Glutamatergic neuron (in vitro differentiated cells): ENCODE results near the gene CEBPA. TPM values are rescaled to one million over a fixed set of nuclear protein-coding genes. Genes with fewer than 3 reads are reported as not detected.
"Not testable (repeated sequence)": the region's sequence is repeated elsewhere in the genome, so short reads cannot be mapped to it uniquely, and the experiment has no call there.

Experiments used
- DNase-seq: peaks from one replicate; pipeline ENCODE4 v3.0.0; 2022
- H3K27ac Mint-ChIP-seq: one replicate; pipeline ENCODE4 v1.8.0; 2020; ENCODE audit warnings: mild to moderate bottlenecking, mixed read lengths, inconsistent platforms; ENCODE audit not compliant: unreplicated experiment
- H3K27me3 Mint-ChIP-seq: one replicate; pipeline ENCODE4 v1.8.0; 2020; ENCODE audit warnings: mild to moderate bottlenecking, moderate library complexity, mixed read lengths, inconsistent platforms; ENCODE audit not compliant: unreplicated experiment
- H3K36me3 Mint-ChIP-seq: one replicate; pipeline ENCODE4 v1.8.0; 2020; ENCODE audit warnings: mild to moderate bottlenecking, mixed read lengths, inconsistent platforms; ENCODE audit not compliant: unreplicated experiment
- H3K4me1 Mint-ChIP-seq: one replicate; pipeline ENCODE4 v1.8.0; 2020; ENCODE audit warnings: mild to moderate bottlenecking, low read depth, mixed read lengths, inconsistent platforms; ENCODE audit not compliant: unreplicated experiment
- H3K4me3 Mint-ChIP-seq: one replicate; pipeline ENCODE4 v1.8.0; 2020; ENCODE audit warnings: mild to moderate bottlenecking, mixed read lengths, inconsistent platforms; ENCODE audit not compliant: unreplicated experiment
- H3K9me3 Mint-ChIP-seq: one replicate; pipeline ENCODE4 v1.8.0; 2020; ENCODE audit warnings: mild to moderate bottlenecking, moderate library complexity, mixed read lengths, inconsistent platforms; ENCODE audit not compliant: unreplicated experiment
- CTCF ChIP-seq: fragments of 200-600 bp; sonication (generic); IDR thresholded peaks from one replicate; pipeline ENCODE4 v1.5.0; 2021; ENCODE audit not compliant: partially characterized antibody, unreplicated experiment
- total RNA-seq: library from RNA; stranded (reverse); fragmentation: NEBNext Ultra II Directional; extraction: Animal tissue kit (Norgen Biotek cat#: 25700); gene quantifications from one replicate; pipeline ENCODE4 v1.2.1, GENCODE V29; 2021; ENCODE audit not compliant: unreplicated experiment

CEBPA gene
- total RNA-seq, 1 donor from 2014 or later: 0.66 TPM

- H3K4me3 Mint-ChIP-seq: no peak overlapping the region
- DNase-seq: no peak
- no peaks in the 10 kb centered on the region for H3K4me1 Mint-ChIP-seq
- TF ChIP-seq CTCF: no peak
- H3K27ac Mint-ChIP-seq: no peak overlapping the region
- H3K9me3 Mint-ChIP-seq: peaks cover 2% of the 10 kb centered on the region
- peaks cover 8% of the 10 kb centered on the region for H3K36me3 Mint-ChIP-seq
- H3K27me3 Mint-ChIP-seq: no peaks in the 10 kb centered on the region
Observed at GRCh38 chr19:33325920-33326319, 23.6 kb upstream of the CEBPA start.

- Mint-ChIP-seq H3K4me3 (no peak overlapping the region), H3K27ac (no peak overlapping the region), H3K4me1 (no peaks in the 10 kb centered on the region), H3K9me3 (peaks cover 5% of the 10 kb centered on the region), H3K27me3 (no peaks in the 10 kb centered on the region), H3K36me3 (peaks cover 18% of the 10 kb centered on the region)
- no peak for DNase-seq
- no peak for TF ChIP-seq CTCF
Observed at GRCh38 chr19:33324628-33325027, 22.3 kb upstream of the CEBPA start.

DNA sequence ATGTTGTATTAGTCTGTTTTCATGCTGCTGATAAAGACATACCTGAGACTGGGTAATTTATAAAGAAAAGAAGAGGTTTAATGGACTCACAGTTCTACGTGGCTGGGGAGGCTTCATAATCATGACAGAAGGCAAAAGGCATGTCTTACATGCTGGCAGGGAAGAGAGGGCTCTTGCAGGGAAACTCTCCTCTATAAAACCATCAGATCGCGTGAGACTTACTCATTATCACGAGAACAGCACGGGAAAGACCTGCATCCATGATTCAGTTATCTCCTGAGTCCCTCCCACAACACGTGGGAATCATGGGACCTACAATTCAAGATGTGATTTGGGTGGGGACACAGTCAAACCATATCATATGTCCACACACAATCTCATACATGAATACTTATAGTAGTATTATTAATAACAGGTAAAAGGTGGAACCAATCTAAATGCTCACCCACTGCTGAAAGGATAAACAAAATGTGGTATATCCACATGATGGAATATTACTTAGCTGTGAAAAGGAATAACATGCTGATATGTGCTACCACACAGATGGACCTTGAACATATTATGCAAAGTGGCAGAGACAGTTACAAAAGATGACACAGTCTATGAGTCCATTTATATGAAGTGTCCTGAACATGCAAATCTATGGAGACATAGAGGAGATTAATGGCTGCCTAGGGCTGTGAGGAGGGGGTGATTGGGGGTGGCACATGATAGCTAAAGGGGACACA is 20.9 kb upstream of the CEBPA start:
- no peaks in the 10 kb centered on the region for H3K27me3 Mint-ChIP-seq
- no peak overlapping the region for H3K4me3 Mint-ChIP-seq
- no peaks in the 10 kb centered on the region for H3K4me1 Mint-ChIP-seq
- no peak overlapping the region for H3K27ac Mint-ChIP-seq
- H3K9me3 Mint-ChIP-seq: peaks cover 5% of the 10 kb centered on the region
- DNase-seq: no peak
- H3K36me3 Mint-ChIP-seq: peaks cover 18% of the 10 kb centered on the region
- no peak for TF ChIP-seq CTCF

GRCh38 chr19:33320636-33321035 is 18.3 kb upstream of the CEBPA start:
- Mint-ChIP-seq H3K27me3 (peaks cover 2% of the 10 kb centered on the region), H3K4me1 (no peaks in the 10 kb centered on the region), H3K4me3 (no peak overlapping the region), H3K27ac (no peak overlapping the region), H3K9me3 (peaks cover 7% of the 10 kb centered on the region), H3K36me3 (peaks cover 18% of the 10 kb centered on the region)
- no peak for DNase-seq
- no peak for TF ChIP-seq CTCF

- H3K4me1 Mint-ChIP-seq, H3K4me3 Mint-ChIP-seq, DNase-seq, H3K27ac Mint-ChIP-seq, H3K27me3 Mint-ChIP-seq, H3K9me3 Mint-ChIP-seq: not testable (repeated sequence)
- H3K36me3 Mint-ChIP-seq: peaks cover 17% of the 10 kb centered on the region
Observed at GRCh38 chr19:33317991-33318390, 15.7 kb upstream of the CEBPA start.
